NCI-H460 (cell line): ENCODE measurements around the gene ULK2. TPM values are rescaled to one million over a fixed set of nuclear protein-coding genes. Genes with fewer than 3 reads are reported as not detected.

Experiments
- DNase-seq: peaks from one replicate; pipeline ENCODE4 v3.0.0-alpha.2; 2016; ENCODE audit warnings: low read depth; ENCODE audit errors: extremely low read depth
- total RNA-seq: library from RNA; depleted of rRNA; stranded (reverse); fragments of >200 nt; shearing (Covaris generic); gene quantifications from 2 replicates; pipeline ENCODE4 v1.2.3, GENCODE V29; 2014

The ULK2 gene
- total RNA-seq, 1 experiment from 2014 or later = 31.8 TPM

DNA sequence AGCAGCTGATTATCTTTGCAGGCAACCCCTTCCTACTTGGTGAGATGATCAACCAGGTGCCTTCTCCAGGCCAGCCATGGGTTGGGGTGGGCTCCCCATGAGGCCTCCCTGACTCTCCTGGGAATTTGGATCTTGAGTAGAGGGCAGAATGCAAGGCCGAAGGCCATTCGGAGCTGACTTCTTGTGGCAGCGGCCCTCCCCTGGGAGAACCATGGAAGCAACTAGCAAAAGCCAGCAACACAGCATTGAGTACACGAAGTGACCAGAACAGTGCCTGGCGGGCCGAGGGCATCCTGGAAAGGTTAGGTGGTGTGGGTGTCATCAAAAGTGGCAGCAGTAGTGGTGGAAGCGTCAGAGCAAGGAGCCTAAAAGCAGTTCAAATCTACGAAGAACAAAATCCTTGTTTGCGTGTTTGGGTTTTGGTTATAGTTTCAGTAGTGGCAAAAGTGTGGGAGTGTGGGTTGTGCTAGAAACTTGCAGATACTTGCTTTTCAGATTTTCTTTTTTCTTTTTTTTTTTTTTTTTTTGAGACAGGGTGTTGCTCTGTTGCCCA lies 117.6 kb downstream of the ULK2 start:
- DNase-seq = no peak

- no peak for DNase-seq
These were observed 118.9 kb downstream of the ULK2 start for GRCh38 chr17:19748807-19749193.

DNA sequence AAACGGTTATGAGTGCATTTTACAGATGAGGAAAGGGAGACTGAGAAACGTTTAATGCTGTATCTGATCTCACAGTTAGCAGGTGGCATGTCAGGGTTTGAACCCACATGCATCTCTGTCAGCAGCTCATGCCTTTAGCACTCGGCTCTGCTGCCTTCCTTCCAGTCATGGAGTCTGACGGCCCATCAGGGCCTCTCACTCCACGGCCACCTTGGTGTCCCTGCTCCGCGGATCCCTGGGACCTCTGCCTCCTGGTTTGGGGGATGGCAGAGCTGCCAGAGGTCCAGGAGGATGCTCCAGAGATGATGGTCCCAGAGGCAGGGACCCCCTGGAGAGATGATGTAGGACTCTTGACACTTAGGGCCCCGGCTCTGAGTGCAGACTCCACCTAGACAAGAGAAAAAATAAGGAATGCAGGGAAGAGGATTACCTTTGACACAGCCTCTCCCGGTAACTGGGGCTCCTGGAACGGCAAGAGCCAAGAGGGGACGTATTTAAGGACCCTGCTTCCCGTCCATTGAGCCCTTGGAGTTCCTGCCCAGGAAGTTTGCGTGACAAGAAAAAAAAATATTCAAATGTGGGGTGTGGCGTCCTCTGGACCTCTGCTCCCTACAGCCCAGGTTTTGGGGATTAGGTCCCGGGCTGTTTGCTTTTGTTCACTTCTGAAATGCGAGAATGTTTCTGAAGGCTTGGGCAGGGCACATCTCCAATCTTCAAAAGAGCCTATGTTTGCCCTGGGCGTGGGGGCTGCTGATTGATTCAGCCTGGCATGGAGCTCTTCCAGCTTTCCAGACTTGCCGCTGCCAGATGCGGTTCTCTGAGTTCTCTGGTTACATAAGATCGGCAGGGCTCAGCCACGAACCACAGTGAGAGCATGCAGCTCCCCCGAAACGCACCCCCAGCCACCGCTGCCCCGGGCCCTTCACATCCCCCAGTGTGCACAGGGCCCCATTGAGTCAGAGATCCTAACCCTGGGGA lies 119.6 kb downstream of the ULK2 start, which contains the start of gene ALDH3A1:
TSS of gene ALDH3A1 (minus strand) at position 470 of the 978 bp plus-strand sequence. CDS start 3,169 bp downstream, outside the sequence.
- peak; percentile 83 for DNase-seq

DNA sequence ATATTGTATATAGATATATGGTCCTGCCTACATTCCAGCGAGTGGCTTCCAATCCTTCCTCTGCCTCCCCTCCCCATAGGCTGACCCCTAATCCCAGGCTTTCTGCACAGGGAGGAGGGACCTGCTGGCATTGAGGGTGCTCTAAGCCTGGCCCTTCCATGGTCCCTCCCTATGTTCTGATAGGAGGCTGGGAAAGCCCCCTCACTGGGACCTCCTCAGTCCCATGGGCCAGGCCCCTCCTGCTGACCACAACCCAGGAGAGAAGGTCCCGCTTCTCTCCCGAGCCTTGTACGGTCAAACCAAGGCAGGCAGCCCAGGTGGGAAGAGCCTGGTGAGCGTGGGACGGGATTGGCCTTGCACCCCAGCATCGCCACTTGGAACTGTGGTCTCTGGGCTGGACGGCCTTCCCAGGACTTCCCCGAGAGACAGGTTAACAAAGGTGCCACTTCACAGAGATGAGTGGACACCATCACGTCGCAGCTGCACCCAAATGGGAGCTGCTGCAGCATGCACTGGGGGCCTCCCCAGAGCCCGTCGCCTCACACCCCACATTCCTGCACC lies 120.5 kb downstream of the ULK2 start:
- DNase-seq = no peak

DNA sequence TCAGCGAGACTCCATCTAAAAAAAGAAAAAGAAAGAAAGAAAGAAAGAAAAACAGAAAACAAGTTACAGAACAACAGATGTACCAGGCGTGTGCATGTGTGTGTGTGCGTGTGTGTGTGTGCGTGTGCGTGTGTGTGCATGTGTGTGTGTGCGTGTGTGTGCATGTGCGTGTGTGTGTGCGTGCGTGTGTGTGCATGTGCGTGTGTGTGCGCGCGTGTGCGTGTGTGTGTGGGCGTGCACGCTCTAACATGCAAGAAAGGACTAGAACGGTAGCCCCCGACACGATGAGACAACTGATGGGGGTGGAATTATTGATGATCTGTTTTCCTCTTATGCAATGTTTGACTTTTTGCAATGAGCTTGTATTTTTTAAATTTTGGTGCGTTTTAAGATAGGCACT lies 121.2 kb downstream of the ULK2 start:
- no peak for DNase-seq

DNA sequence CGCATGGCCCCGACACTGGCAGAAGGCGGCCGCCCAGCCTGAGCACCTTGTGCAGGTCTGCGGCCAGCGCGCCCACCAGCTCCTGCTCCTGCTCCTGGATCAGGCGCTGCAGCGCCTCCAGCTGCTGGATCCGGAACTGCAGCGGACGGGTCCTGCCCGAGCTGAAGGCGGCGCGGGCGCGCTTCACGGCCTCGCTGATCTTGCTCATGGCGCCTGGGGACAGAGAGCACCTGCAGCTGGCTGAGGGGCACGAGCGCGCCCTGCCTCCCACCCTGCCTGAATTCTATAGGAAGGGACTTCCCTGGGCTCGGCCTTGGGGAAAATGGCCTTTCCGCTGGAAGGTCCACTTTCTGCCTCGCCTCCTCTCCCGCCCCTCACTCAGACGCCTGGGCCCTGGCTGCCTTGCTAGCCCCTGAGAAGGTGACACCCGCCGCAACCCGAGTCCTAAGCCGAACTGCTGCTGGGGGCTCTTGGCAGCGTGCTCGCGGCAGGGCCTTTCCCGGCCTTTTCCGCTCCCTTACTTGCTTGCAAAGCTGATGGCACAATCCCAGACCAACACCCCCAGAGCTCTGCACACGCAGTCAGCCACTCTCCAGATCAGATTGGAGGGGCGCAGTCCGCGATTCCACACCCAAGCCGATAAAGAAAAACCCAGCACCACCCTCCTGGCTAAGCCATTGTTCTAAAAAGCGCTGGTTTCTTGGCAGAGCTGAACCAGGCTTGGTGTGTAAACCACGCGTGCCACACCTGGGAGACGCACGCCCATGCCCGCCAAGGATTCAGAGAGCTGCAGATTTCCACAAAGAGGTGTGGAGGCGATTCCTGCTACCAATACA lies 122.6 kb downstream of the ULK2 start:
- DNase-seq = peak; percentile 81

DNA sequence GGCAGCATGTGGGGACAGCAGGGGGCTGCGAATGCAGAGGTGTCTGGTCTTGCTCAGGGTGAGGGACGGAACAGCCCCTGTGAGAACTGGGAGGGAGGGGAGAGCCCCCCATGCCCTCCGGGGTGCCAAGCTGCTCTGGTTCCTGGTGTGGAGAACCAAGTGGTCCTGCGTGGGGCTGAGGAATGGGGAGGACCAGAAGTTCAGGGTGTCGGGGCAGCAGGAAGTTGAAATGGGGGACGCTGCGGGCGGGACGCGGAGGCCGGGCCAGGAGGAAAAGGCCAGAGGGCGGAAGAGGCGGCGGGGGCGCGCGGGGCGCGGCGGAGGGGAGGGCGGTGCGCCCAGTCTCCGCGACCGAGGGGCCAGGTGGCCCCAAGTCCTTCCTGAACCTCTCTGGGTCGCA lies 123.2 kb downstream of the ULK2 start:
- DNase-seq = no peak

DNA sequence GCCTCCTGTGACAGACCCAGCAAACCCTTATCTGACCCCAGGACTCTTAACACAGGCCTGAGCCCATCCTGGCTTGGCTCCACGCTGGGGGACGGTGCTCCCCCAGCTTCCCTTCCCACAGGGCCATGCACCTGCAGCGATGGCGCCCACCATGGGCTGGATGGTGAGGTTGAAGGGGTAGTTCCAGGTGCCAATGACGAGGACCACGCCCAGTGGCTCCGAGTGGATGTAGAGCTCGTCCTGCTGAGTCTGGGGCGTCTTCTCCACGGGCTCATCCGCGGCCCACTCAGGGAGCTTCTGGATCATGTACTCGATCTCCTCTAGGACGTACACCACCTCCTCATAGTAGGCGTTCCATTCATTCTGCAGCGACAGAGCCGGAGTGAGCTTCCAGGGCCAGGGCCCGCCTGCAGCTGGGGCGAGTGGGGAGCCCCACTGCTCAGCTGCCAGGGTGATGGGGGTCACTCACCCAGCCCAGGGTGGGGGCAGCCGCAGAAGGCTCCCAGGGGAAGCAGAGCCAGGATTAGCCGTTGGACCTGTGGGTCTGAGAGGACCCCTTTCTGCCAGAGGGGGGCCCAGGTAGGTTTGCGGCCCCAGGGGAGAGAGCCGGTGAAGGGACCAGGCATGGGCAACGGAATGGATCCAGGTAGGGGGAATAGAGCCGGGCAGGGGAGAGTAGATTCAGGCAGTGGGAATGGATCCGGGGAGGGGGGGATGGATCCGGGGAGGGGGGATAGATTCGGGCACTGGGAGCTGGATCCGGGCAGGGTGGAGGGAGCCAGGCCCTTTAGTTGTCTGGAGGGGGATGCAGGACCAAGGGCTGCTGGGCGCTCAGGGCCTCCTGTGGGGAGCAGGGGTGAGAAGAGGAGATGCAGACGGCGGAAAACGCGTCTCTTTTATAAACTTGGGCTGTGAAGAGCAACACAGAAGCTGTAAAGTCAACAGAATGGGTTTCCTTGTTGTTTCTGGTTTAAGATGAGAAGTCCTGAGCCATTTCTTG lies 124.3 kb downstream of the ULK2 start:
- no peak for DNase-seq

- DNase-seq = no peak
These were observed 125.2 kb downstream of the ULK2 start for GRCh38 chr17:19742495-19742894.

- DNase-seq = no peak
These were observed 125.8 kb downstream of the ULK2 start for GRCh38 chr17:19741832-19742457.

DNA sequence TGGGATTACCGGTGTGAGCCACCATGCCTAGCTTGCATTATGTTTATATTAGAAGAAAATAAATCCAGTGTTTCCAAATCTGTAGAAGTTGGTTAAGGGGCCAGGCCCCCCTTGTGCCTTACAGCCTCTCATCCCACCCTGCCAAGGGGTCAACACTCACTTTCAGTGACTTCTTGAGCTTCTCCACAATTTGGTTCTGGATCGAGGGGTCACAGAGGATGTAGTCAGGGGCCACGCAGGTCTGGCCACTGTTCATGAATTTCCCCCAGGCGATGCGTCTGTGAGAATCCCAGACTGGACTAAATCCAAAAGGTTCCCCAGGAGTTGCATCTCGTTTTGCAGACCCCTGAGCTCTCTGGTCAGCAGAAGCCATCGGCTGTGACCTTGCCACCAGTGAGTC lies 126.8 kb downstream of the ULK2 start:
- no peak for DNase-seq

- no peak for DNase-seq
These were observed 128.2 kb downstream of the ULK2 start for GRCh38 chr17:19739241-19740201.

DNA sequence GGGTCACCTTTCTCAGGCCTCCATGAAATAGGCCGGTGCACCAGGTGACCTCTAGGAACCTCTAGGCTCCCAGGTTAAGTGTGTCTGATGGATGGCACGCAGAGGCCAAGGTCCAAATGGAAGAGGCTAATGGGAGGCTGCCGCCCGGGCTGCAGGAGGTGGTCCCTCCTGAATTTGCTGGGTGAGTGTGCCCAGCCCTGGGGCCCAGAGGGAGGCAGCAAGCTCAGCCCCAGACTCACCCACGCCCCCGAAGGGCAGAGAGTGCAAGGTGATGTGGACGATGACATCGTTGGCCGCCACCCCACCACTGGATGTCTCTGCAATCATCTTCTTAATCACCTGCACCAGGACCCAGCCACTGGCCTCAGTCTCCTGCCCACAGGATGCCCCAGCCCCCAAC lies 129.0 kb downstream of the ULK2 start:
- no peak for DNase-seq

DNA sequence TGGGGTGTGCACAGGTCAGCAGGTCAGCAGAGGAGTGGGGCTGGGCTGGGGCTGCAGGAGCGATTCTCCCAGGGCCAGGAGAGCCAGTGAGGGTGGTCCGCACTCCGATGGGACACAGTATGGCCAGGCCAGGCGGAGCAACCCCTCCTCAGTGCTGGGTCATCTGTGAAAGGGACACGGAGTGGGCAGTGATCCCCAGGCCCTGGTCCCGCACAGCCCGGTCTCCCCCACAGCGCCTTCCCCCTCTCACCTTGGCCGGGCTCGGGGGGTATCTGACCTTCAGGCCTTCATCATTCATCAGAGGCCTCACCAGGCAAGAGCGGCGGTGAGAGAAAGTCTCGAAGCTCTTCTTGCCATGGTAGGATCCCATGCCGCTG lies 129.7 kb downstream of the ULK2 start:
- DNase-seq = no peak

- DNase-seq = no peak
These were observed 130.2 kb downstream of the ULK2 start for GRCh38 chr17:19737305-19738072.

- no peak for DNase-seq
These were observed 131.7 kb downstream of the ULK2 start for GRCh38 chr17:19736071-19736470.

DNA sequence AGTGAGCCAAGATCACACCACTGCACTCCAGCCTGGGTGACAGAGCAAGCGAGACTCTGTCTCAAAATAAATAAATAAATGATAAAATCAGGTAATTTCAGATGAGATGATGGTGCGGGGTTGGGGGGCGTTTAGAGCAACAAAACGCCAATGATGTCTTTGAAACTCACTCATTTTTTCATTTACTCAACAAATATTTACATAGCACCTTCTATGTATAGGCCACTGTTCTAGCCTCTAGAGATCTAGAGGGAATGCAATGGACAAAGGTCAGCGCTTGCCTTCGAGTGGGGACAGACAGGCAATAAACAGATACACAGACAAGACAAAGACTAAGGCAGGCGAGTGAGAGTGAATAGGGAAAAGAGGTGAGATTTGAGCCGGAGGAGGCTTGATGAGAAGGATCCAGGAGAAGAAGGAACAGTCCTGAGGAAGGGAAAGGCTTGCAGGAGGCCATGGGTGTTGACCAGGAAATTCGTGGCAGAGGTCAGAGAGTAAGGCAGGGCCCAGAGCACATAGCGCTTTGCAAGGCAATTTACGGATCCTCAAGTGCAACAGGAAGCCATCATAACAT lies 133.7 kb downstream of the ULK2 start:
- no peak for DNase-seq
